ENCODE results near the gene SNTB2. TPM values are rescaled to one million over a fixed set of nuclear protein-coding genes. Genes with fewer than 3 reads are reported as not detected.
"Not testable (repeated sequence)": the region's sequence is repeated elsewhere in the genome, so short reads cannot be mapped to it uniquely, and the experiment has no call there.

The SNTB2 gene
- total RNA-seq: 5.8 and 31.0 TPM in 2 replicates

DNA sequence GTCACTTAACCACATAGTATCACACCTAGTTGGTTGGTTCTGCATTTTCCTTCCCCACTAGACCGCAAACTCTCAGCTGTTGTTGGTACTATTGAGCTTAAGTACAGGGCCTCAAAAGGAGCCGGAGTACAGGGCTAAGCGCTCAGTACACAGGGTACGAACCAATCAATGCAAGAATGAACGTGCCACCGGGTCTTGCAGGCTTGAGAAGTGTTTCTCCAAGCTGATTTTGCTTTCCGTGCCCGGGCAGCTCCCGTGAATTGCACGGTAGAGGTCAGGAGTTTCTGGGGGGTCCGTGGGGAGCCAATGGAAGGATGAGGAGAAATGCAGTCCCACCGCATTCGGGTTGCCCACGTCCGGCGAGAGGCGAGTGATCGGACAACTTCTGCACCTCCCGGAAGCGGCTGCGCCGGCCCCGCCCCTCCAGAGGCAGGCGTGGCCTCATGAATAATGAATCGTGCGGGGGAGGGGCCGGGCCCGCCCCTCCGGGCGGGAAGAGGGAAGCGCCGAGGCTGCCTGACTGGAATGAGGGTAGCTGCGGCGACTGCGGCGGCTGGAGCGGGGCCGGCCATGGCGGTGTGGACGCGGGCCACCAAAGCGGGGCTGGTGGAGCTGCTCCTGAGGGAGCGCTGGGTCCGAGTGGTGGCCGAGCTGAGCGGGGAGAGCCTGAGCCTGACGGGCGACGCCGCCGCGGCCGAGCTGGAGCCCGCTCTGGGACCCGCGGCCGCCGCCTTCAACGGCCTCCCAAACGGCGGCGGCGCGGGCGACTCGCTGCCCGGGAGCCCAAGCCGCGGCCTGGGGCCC, at the start of gene SNTB2:
Gene SNTB2 (plus strand): TSS at position 523 of the 804 bp plus-strand sequence. CDS start 3 bp downstream, at position 526.
- TF ChIP-seq, protein P1, sequence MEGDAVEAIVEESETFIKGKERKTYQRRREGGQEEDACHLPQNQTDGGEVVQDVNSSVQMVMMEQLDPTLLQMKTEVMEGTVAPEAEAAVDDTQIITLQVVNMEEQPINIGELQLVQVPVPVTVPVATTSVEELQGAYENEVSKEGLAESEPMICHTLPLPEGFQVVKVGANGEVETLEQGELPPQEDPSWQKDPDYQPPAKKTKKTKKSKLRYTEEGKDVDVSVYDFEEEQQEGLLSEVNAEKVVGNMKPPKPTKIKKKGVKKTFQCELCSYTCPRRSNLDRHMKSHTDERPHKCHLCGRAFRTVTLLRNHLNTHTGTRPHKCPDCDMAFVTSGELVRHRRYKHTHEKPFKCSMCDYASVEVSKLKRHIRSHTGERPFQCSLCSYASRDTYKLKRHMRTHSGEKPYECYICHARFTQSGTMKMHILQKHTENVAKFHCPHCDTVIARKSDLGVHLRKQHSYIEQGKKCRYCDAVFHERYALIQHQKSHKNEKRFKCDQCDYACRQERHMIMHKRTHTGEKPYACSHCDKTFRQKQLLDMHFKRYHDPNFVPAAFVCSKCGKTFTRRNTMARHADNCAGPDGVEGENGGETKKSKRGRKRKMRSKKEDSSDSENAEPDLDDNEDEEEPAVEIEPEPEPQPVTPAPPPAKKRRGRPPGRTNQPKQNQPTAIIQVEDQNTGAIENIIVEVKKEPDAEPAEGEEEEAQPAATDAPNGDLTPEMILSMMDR (conservative IDR thresholded peaks at IDR 0.05; ENCODE audit: low read depth, low read length): no peak
- peak within 1 kb of the TSS; percentile 77 for H3K4me3 ChIP-seq (ENCODE audit: low read depth, low read length)
- no peak for DNase-seq (ENCODE audit: low read depth)

- no peak overlapping the region for H3K4me3 ChIP-seq (ENCODE audit: low read depth, low read length)
- no peak for DNase-seq (ENCODE audit: low read depth)
- TF ChIP-seq, protein P1 (conservative IDR thresholded peaks at IDR 0.05; ENCODE audit: low read depth, low read length): no peak
These were observed 48.4 kb upstream of the SNTB2 start for GRCh38 chr16:69138608-69139007.

- DNase-seq (ENCODE audit: low read depth); H3K4me3 ChIP-seq (ENCODE audit: low read depth, low read length): not testable (repeated sequence)
These were observed 47.5 kb upstream of the SNTB2 start for GRCh38 chr16:69139464-69139863.

DNA sequence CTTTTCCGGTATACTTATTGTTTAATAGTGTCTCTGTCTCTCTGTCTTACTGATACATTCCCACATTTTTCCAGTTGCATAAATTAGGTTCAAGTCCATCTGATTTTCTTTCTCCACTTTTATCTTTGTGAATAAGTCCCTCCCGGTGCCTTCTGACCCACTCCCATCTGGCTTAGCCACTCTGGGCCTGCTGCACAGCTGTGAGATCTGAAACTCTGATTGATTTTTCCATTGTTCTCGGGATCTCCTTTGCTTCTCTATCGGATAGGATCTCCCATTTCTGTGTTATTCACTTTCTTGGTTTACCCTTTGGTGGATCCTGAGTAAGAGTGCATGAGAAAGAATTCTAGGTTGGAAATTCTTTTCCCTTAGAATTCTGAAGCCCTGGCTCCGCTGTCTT, 46.0 kb upstream of the SNTB2 start:
- TF ChIP-seq, protein P1 (conservative IDR thresholded peaks at IDR 0.05; ENCODE audit: low read depth, low read length): no peak
- no peak overlapping the region for H3K4me3 ChIP-seq (ENCODE audit: low read depth, low read length)

DNA sequence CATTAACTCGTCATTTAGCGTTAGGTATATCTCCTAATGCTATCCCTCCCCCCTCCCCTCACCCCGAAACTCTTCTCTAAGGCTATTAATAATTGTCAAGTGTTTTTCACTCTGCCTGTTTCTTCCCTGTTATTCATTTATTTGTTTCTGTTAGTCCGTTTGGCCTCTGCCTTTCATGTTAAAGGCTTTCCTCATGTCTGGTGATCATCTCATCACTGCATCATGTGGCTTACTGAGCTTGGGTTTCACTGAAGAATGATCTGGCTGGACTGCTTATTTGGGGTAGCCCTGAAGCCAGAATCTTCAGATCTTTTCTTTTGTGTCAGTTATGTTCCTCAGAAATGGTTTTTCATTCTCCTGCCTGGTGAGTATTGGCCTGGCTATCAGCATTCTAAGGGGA, 45.0 kb upstream of the SNTB2 start:
- H3K4me3 ChIP-seq (ENCODE audit: low read depth, low read length): peak overlapping the region; percentile 53
- peak; percentile 90 for DNase-seq (ENCODE audit: low read depth)
- TF ChIP-seq, protein P1 (conservative IDR thresholded peaks at IDR 0.05; ENCODE audit: low read depth, low read length): no peak

More for the DNA sequence above, 46.0 kb upstream of the SNTB2 start:
- no peak for DNase-seq (ENCODE audit: low read depth)

- peak; percentile 61 for DNase-seq (ENCODE audit: low read depth)
- H3K4me3 ChIP-seq (ENCODE audit: low read depth, low read length): peak overlapping the region; percentile 53
- TF ChIP-seq, protein P1 (conservative IDR thresholded peaks at IDR 0.05; ENCODE audit: low read depth, low read length): peak; percentile 42
These were observed 43.8 kb upstream of the SNTB2 start for GRCh38 chr16:69143116-69143515.

DNA sequence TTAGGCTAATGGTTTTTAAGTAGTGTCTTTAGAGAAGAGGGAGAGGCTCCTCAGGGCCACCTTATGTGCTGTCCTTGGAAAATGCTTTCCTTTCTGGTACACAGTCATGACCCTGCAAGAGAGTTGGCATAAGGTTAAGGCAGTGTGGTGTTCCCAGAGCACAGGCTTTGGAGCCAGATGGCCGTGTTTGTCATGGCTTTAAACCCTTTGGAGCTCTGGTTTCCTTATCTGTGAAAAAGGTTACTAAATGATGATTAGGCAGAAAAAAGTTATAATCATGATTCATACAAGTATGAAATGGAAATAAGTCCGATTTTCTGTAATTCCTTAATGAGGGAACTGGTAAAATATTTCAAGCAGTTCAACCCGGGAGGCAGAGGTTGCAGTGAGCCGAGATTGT, 41.3 kb upstream of the SNTB2 start:
- H3K4me3 ChIP-seq (ENCODE audit: low read depth, low read length): peak overlapping the region; percentile 48
- DNase-seq (ENCODE audit: low read depth): no peak
- TF ChIP-seq, protein P1 (conservative IDR thresholded peaks at IDR 0.05; ENCODE audit: low read depth, low read length): no peak

GRCh38 chr16:69149621-69150020, 37.3 kb upstream of the SNTB2 start:
- not testable (repeated sequence) for DNase-seq (ENCODE audit: low read depth); H3K4me3 ChIP-seq (ENCODE audit: low read depth, low read length)
